Right kidney (tissue), 1 donor: ENCODE results near the gene RIOK3.

Source experiments
- DNase-seq: peaks from one replicate; pipeline ENCODE4 v3.0.0-alpha.2; 2016

The RIOK3 gene

DNA sequence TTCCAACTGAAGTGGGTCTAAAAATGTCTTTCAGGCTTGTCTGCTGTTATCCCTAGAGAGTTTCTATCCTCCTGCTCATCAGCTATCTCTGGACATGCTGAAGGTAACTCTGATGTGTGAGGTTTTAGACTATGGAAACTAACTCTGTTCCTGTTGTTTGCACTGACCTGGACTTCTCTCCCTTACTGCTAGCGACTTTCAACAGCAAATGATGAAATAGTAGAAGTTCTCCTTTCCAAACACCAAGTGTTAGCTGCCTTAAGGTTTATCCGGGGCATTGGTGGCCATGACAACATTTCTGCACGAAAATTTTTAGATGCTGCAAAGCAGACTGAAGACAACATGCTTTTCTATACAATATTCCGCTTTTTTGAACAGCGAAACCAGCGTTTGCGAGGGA lies 77.1 kb downstream of the RIOK3 start:
- DNase-seq, result no peak

DNA sequence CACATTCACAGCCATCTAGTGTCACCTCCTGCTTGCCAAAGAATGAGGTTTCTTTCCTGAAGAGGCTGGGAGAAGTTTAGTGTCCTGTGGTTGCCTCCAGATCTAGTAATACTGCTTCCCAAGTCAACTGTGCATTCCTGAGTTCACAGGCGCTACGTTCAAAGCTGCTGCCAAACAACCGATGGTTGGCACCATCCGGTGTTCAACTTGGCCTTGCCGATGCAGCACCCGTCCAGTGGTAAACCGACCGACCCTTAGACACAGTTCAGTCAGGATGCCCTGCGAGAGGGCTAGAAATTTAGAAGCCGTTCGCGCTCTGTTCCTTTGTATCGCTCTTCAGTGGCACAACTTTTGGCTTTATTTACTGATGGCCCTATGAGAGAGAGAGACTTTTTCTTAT lies 78.8 kb downstream of the RIOK3 start:
- no peak for DNase-seq
